ENCODE measurements around the gene LUC7L.

Gene LUC7L

DNA sequence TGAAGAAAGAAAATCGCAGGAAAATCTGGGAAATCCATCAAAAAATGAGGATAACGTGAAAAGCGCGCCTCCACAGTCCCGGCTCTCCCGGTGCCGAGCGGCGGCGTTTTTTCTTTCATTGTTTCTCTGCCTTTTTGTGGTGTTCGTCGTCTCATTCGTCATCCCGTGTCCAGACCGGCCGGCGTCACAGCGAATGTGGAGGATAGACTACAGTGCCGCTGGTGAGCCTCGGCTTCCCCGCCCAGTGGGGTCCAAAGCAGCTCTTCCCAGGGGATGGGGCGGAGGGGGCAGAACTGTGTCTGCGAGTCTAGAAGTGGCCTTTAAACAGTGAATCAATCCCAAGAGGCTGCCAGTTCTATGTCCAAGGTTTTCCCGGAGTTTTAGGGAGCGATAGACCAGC lies 25.2 kb upstream of the LUC7L start:
- DNase-seq (ENCODE audit: low read depth): no peak
- TF ChIP-seq CTCF (conservative IDR thresholded peaks at IDR 0.05; ENCODE audit: low read depth, low read length): no peak

DNA sequence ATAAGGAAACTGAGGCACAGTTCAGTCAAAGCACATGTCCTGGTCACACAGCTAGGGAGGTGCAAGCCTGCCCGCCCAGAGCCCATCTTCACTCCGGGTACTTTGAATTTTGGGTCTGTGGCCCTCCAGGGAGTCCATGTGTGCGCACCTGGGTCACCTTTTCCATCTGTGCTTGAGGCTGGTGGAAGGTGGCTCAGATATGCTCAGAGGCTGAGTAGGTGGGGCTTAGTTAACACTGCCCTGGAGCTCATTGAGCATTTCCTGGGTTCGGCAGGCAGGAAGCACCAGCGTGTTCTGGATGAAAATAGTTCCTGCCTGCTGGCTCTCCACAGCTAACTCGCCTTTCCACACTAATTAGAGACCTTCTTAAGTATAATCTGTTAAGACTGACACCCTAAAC lies 24.6 kb upstream of the LUC7L start:
- no peak for DNase-seq (ENCODE audit: low read depth)
- TF ChIP-seq CTCF (conservative IDR thresholded peaks at IDR 0.05; ENCODE audit: low read depth, low read length): no peak

More for the DNA sequence above, 25.2 kb upstream of the LUC7L start:
- no peak overlapping the region for H3K4me3 ChIP-seq (ENCODE audit: low read depth, low read length)

DNA sequence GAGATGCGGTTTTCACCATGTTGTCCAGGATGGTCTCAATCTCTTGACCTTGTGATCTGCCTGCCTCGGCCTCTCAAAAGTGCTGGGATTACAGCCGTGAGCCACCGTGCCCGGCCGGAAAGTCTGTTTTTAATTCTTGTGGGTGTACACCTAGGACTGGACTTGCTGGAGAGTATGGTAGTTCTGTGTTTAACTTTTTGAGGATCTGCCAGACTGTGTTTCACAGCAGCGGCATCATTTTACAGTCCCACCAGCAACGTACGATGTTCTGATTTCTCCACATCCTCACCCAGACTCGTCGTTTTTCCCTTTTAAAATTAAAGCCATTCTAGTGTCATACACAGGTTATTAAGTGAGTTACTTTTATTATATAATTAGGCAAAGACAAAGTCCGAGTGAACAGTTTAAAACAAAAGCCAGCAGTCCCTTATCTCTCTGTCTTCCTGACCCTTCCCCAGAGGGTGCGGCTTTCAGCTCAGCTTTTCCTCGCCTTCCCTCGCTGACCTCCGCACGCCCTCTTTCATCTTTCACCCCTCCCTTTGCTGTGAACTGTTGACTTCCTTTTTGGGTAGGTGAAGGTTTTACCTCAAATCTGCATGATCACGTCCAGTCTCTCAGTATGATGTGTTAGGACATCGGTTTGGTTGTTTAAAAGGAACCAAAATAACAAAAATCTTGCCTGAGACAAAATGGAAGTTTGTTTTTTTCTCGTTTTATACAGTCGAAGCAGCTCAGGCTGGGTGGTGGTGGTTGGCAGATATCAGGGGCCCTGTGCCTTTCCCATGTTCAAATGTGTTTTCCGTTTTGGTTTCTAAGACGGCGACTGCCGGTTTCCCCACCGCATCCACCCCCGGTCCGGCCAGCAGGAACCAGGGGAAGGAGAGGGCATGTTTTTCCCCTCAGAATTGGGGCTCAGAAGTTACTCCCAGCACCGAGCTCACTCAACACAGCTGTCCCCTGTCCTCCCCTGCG lies 23.4 kb upstream of the LUC7L start:
- peak overlapping the region; percentile 19 for H3K4me3 ChIP-seq (ENCODE audit: low read depth, low read length)
- peak; percentile 63 for DNase-seq (ENCODE audit: low read depth)
- TF ChIP-seq CTCF (conservative IDR thresholded peaks at IDR 0.05; ENCODE audit: low read depth, low read length): no peak

More for the DNA sequence above, 24.6 kb upstream of the LUC7L start:
- no peak overlapping the region for H3K4me3 ChIP-seq (ENCODE audit: low read depth, low read length)

DNA sequence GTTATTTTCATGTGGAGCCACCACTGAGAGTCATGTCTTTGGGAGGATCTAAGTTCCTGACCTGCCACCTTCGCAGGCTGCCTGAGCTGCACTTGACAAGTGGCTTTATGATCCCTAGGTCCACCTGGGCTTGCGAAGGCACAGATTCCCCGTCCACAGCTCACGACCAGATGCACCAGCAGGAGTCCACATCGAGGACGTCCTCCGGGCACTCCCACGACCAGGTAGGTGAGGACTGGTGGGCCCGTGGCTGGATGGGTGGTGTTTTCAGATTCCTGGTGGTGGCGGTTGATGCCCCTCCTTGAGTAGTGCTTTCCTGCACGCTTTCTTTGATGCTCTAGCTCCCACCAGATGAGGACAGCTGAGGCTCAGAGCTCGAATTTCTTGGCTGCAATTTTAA lies 20.2 kb upstream of the LUC7L start:
- no peak overlapping the region for H3K4me3 ChIP-seq (ENCODE audit: low read depth, low read length)
- no peak for DNase-seq (ENCODE audit: low read depth)
- TF ChIP-seq CTCF (conservative IDR thresholded peaks at IDR 0.05; ENCODE audit: low read depth, low read length): no peak

- H3K4me3 ChIP-seq (ENCODE audit: low read depth, low read length): no peak overlapping the region
- DNase-seq (ENCODE audit: low read depth): no peak
- no peak for TF ChIP-seq CTCF (conservative IDR thresholded peaks at IDR 0.05; ENCODE audit: low read depth, low read length)
Measured at GRCh38 chr16:247027-247426, 17.8 kb upstream of the LUC7L start.

GRCh38 chr16:245105-245504 lies 15.9 kb upstream of the LUC7L start:
- H3K4me3 ChIP-seq (ENCODE audit: low read depth, low read length): no peak overlapping the region
- TF ChIP-seq CTCF (conservative IDR thresholded peaks at IDR 0.05; ENCODE audit: low read depth, low read length): no peak
- DNase-seq (ENCODE audit: low read depth): no peak

DNA sequence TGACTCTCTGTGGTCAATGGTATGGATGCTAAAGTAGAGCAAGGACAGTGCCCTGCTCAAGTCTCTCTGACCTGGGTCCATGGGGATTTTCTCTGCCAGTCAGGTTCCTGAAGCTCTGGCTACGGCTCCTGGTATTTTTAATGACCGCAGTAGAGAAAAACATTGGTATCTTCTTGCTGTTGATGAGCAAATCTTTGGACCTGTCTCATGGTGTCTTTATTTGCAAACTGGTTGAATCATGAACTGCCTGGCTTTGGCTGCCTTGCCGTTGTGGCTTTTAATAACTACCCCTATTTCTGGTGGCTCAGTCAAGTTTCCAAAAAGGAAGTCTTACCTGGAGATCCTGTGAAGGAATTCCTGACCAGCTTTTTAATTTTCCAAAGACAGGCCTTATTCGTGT lies 14.1 kb upstream of the LUC7L start:
- H3K4me3 ChIP-seq (ENCODE audit: low read depth, low read length): no peak overlapping the region
- no peak for DNase-seq (ENCODE audit: low read depth)
- no peak for TF ChIP-seq CTCF (conservative IDR thresholded peaks at IDR 0.05; ENCODE audit: low read depth, low read length)
